ENCODE data around the gene S100A2.

- TF ChIP-seq CTCF (conservative IDR thresholded peaks at IDR 0.05) = no peak
- TF ChIP-seq ZFX (IDR thresholded peaks at IDR 0.05) = no peak
Measured at GRCh38 chr1:153569465-153569864, 3.8 kb upstream of the S100A2 start.
